ENCODE results near the gene TCIRG1.
A peak's percentile ranks its signal among the peaks of the same experiment; 100 is the strongest.

The TCIRG1 gene

GRCh38 chr11:68028802-68029545, 9.9 kb upstream of the TCIRG1 start:
- no peaks in the 10 kb centered on the region for H3K27me3 ChIP-seq (replicated peaks; ENCODE audit: insufficient read depth, low read length)
- no peak overlapping the region for H2AFZ ChIP-seq (ENCODE audit: low read length)
- H4K20me1 ChIP-seq (ENCODE audit: insufficient read depth, low read length): no peaks in the 10 kb centered on the region
- DNase-seq: no peak
- H3K4me3 ChIP-seq (ENCODE audit: low read length): peak overlapping the region; percentile 83
- TF ChIP-seq EZH2 (optimal IDR thresholded peaks at IDR 0.05; ENCODE audit: low read depth, low read length): no peak
- no peak for TF ChIP-seq CTCF (IDR thresholded peaks at IDR 0.05; ENCODE audit: low read length)
- TF ChIP-seq EZH2phosphoT487 (IDR thresholded peaks at IDR 0.05; ENCODE audit: low read length): no peak
- no peak overlapping the region for H3K27ac ChIP-seq (ENCODE audit: low read length)
- peaks cover 11% of the 10 kb centered on the region for H3K4me1 ChIP-seq (ENCODE audit: low read length)
- H3K9me3 ChIP-seq (replicated peaks; ENCODE audit: insufficient read depth, low read length): no peaks in the 10 kb centered on the region
- H3K9me2 ChIP-seq (replicated peaks; ENCODE audit: insufficient read depth, low read length): no peaks in the 10 kb centered on the region
- H3K36me3 ChIP-seq (replicated peaks; ENCODE audit: insufficient read depth, low read length): 0 out of 2 replicates have a peak, but pooled peaks cover 2% of the 10 kb centered on the region
- H3K9ac ChIP-seq (ENCODE audit: low read length): no peak overlapping the region; the same call in 1 of the 2 replicates
- peaks cover 50% of the 10 kb centered on the region for H3K79me2 ChIP-seq (ENCODE audit: low read length)
- peak overlapping the region; percentile 87 for H3K4me2 ChIP-seq (ENCODE audit: low read depth, low read length)
- no peaks in the 10 kb centered on the region for H3F3A ChIP-seq (ENCODE audit: insufficient read depth, low read length)

- H3K36me3 ChIP-seq (replicated peaks; ENCODE audit: insufficient read depth, low read length): 0 out of 2 replicates have a peak, but pooled peaks cover 2% of the 10 kb centered on the region
Observed at GRCh38 chr11:68030318-68031143, 8.3 kb upstream of the TCIRG1 start, which contains the start of gene NDUFS8. Gene NDUFS8 (plus strand): TSS chr11:68030681. CDS start chr11:68032152, 1,471 bp downstream.

GRCh38 chr11:68031144-68031464, 7.7 kb upstream of the TCIRG1 start:
- no peaks in the 10 kb centered on the region for H4K20me1 ChIP-seq (ENCODE audit: insufficient read depth, low read length)
- peaks cover 53% of the 10 kb centered on the region for H3K79me2 ChIP-seq (ENCODE audit: low read length)
- no peak for DNase-seq
- H2AFZ ChIP-seq (ENCODE audit: low read length): peak overlapping the region; percentile 51
- no peaks in the 10 kb centered on the region for H3K9me3 ChIP-seq (replicated peaks; ENCODE audit: insufficient read depth, low read length)
- H3K27me3 ChIP-seq (replicated peaks; ENCODE audit: insufficient read depth, low read length): no peaks in the 10 kb centered on the region
- H3K27ac ChIP-seq (ENCODE audit: low read length): peak overlapping the region; percentile 63; the same call in 1 of the 2 replicates
- TF ChIP-seq EZH2 (optimal IDR thresholded peaks at IDR 0.05; ENCODE audit: low read depth, low read length) (no peak), EZH2phosphoT487 (IDR thresholded peaks at IDR 0.05; ENCODE audit: low read length) (no peak)
- no peaks in the 10 kb centered on the region; the same call in 1 of the 2 replicates for H3F3A ChIP-seq (ENCODE audit: insufficient read depth, low read length)
- peaks cover 11% of the 10 kb centered on the region for H3K4me1 ChIP-seq (ENCODE audit: low read length)
- H3K9me2 ChIP-seq (replicated peaks; ENCODE audit: insufficient read depth, low read length): no peaks in the 10 kb centered on the region
- peak overlapping the region; percentile 62 for H3K4me2 ChIP-seq (ENCODE audit: low read depth, low read length)
- H3K9ac ChIP-seq (ENCODE audit: low read length): peak overlapping the region; percentile 83
- peak overlapping the region; percentile 83 for H3K4me3 ChIP-seq (ENCODE audit: low read length)
- 0 out of 2 replicates have a peak, but pooled peaks cover 2% of the 10 kb centered on the region for H3K36me3 ChIP-seq (replicated peaks; ENCODE audit: insufficient read depth, low read length)

More at GRCh38 chr11:68030318-68031143, 8.3 kb upstream of the TCIRG1 start, which contains the start of gene NDUFS8:
- no peak for TF ChIP-seq EZH2phosphoT487 (IDR thresholded peaks at IDR 0.05; ENCODE audit: low read length)
- no peak for TF ChIP-seq EZH2 (optimal IDR thresholded peaks at IDR 0.05; ENCODE audit: low read depth, low read length)
- peak; percentile 99 for DNase-seq
- Histone ChIP-seq H3K9ac (ENCODE audit: low read length) (peak within 1 kb of the TSS; percentile 83), H3K4me2 (ENCODE audit: low read depth, low read length) (peak within 1 kb of the TSS; percentile 87), H3F3A (ENCODE audit: insufficient read depth, low read length) (no peaks in the 10 kb centered on the region; the same call in 1 of the 2 replicates), H3K9me2 (replicated peaks; ENCODE audit: insufficient read depth, low read length) (no peaks in the 10 kb centered on the region), H3K79me2 (ENCODE audit: low read length) (peaks cover 53% of the 10 kb centered on the region), H2AFZ (ENCODE audit: low read length) (peak within 1 kb of the TSS; percentile 56), H3K9me3 (replicated peaks; ENCODE audit: insufficient read depth, low read length) (no peaks in the 10 kb centered on the region), H3K27me3 (replicated peaks; ENCODE audit: insufficient read depth, low read length) (no peaks in the 10 kb centered on the region), H3K4me1 (ENCODE audit: low read length) (peaks cover 11% of the 10 kb centered on the region), H3K4me3 (ENCODE audit: low read length) (peak within 1 kb of the TSS; percentile 83), H4K20me1 (ENCODE audit: insufficient read depth, low read length) (no peaks in the 10 kb centered on the region), H3K27ac (ENCODE audit: low read length) (peak within 1 kb of the TSS; percentile 63; the same call in 1 of the 2 replicates)

GRCh38 chr11:68032003-68032402, 6.8 kb upstream of the TCIRG1 start:
- H3K9me2 ChIP-seq (replicated peaks; ENCODE audit: insufficient read depth, low read length): no peaks in the 10 kb centered on the region
- DNase-seq: no peak
- no peaks in the 10 kb centered on the region for H4K20me1 ChIP-seq (ENCODE audit: insufficient read depth, low read length)
- no peak overlapping the region for H3K27ac ChIP-seq (ENCODE audit: low read length)
- no peak overlapping the region for H3K4me3 ChIP-seq (ENCODE audit: low read length)
- TF ChIP-seq CTCF (IDR thresholded peaks at IDR 0.05; ENCODE audit: low read length) (no peak), EZH2phosphoT487 (IDR thresholded peaks at IDR 0.05; ENCODE audit: low read length) (no peak), EZH2 (optimal IDR thresholded peaks at IDR 0.05; ENCODE audit: low read depth, low read length) (no peak)
- no peaks in the 10 kb centered on the region for H3K9me3 ChIP-seq (replicated peaks; ENCODE audit: insufficient read depth, low read length)
- H3F3A ChIP-seq (ENCODE audit: insufficient read depth, low read length): peaks cover 3% of the 10 kb centered on the region
- H3K4me2 ChIP-seq (ENCODE audit: low read depth, low read length): peak overlapping the region; percentile 62; the same call in 1 of the 2 replicates
- H2AFZ ChIP-seq (ENCODE audit: low read length): no peak overlapping the region
- H3K36me3 ChIP-seq (replicated peaks; ENCODE audit: insufficient read depth, low read length): 0 out of 2 replicates have a peak, but pooled peaks cover 2% of the 10 kb centered on the region
- H3K79me2 ChIP-seq (ENCODE audit: low read length): peaks cover 53% of the 10 kb centered on the region
- no peaks in the 10 kb centered on the region for H3K27me3 ChIP-seq (replicated peaks; ENCODE audit: insufficient read depth, low read length)
- peaks cover 11% of the 10 kb centered on the region for H3K4me1 ChIP-seq (ENCODE audit: low read length)
- no peak overlapping the region; the same call in 1 of the 2 replicates for H3K9ac ChIP-seq (ENCODE audit: low read length)
